HEK293 (cell line): ENCODE data around the gene PCBD2.
A peak's percentile ranks its signal among the peaks of the same experiment; 100 is the strongest.

Experiments
- FEZF1 ChIP-seq: fragments of 450-650 bp; formaldehyde crosslinking; IDR thresholded peaks from 2 replicates; pipeline ENCODE4 v1.5.1; 2016; ENCODE audit warnings: missing biosample characterization, missing genetic modification characterization
- HOXC10 ChIP-seq: sonication (generic); formaldehyde crosslinking; IDR thresholded peaks from 2 replicates; pipeline ENCODE4 v1.8.1; 2023; ENCODE audit warnings: mild to moderate bottlenecking, missing genetic modification reagents
- KLF8 ChIP-seq: fragments of 450-650 bp; formaldehyde crosslinking; IDR thresholded peaks from 2 replicates; pipeline ENCODE4 v1.5.1; 2016; ENCODE audit warnings: missing biosample characterization, missing genetic modification characterization
- KLF9 ChIP-seq: fragments of 450-650 bp; formaldehyde crosslinking; IDR thresholded peaks from 2 replicates; pipeline ENCODE4 v1.5.1; 2016; ENCODE audit warnings: missing biosample characterization, missing genetic modification characterization, low read depth
- MEIS1 ChIP-seq: sonication (generic); formaldehyde crosslinking; IDR thresholded peaks from 2 replicates; pipeline ENCODE4 v1.8.1; 2022; ENCODE audit warnings: missing genetic modification reagents, mild to moderate bottlenecking, borderline replicate concordance
- REPIN1 ChIP-seq: fragments of 450-650 bp; formaldehyde crosslinking; IDR thresholded peaks from 2 replicates; pipeline ENCODE4 v1.5.1; 2017; ENCODE audit warnings: missing biosample characterization, missing genetic modification characterization, low read depth
- ZNF146 ChIP-seq: fragments of 450-650 bp; formaldehyde crosslinking; IDR thresholded peaks from 2 replicates; pipeline ENCODE4 v1.5.1; 2016; ENCODE audit warnings: missing biosample characterization, missing genetic modification characterization
- ZNF239 ChIP-seq: fragments of 450-650 bp; formaldehyde crosslinking; IDR thresholded peaks from 2 replicates; pipeline ENCODE4 v1.5.1; 2016; ENCODE audit warnings: missing biosample characterization, missing genetic modification characterization
- ZNF544 ChIP-seq: fragments of 450-650 bp; formaldehyde crosslinking; IDR thresholded peaks from 2 replicates; pipeline ENCODE4 v1.5.0; 2017; ENCODE audit warnings: missing biosample characterization, missing genetic modification characterization
- ZNF548 ChIP-seq: fragments of 450-650 bp; formaldehyde crosslinking; IDR thresholded peaks from 2 replicates; pipeline ENCODE4 v1.5.1; 2016; ENCODE audit warnings: missing biosample characterization, missing genetic modification characterization
- ZNF629 ChIP-seq: fragments of 450-650 bp; formaldehyde crosslinking; IDR thresholded peaks from 2 replicates; pipeline ENCODE4 v1.5.1; 2017; ENCODE audit warnings: missing biosample characterization, missing genetic modification characterization
- ZNF658 ChIP-seq: fragments of 450-650 bp; formaldehyde crosslinking; IDR thresholded peaks from 2 replicates; pipeline ENCODE4; 2016; ENCODE audit warnings: missing biosample characterization, missing genetic modification characterization
- ZNF664 ChIP-seq: fragments of 450-650 bp; formaldehyde crosslinking; IDR thresholded peaks from 2 replicates; pipeline ENCODE4 v1.5.1; 2016; ENCODE audit warnings: missing biosample characterization, missing genetic modification characterization
- ZNF707 ChIP-seq: fragments of 450-650 bp; formaldehyde crosslinking; IDR thresholded peaks from 2 replicates; pipeline ENCODE4 v1.5.1; 2016; ENCODE audit warnings: missing biosample characterization, missing genetic modification characterization
- ZNF776 ChIP-seq: fragments of 450-650 bp; formaldehyde crosslinking; IDR thresholded peaks from 2 replicates; pipeline ENCODE4 v1.5.0; 2017; ENCODE audit warnings: missing biosample characterization, missing genetic modification characterization, borderline replicate concordance
- ZNF785 ChIP-seq: fragments of 450-650 bp; formaldehyde crosslinking; IDR thresholded peaks from 2 replicates; pipeline ENCODE4 v1.5.1; 2016; ENCODE audit warnings: missing biosample characterization, missing genetic modification characterization
- ZNF792 ChIP-seq: fragments of 450-650 bp; formaldehyde crosslinking; IDR thresholded peaks from 2 replicates; pipeline ENCODE4 v1.5.1; 2016; ENCODE audit warnings: missing biosample characterization, missing genetic modification characterization
- ZNF837 ChIP-seq: fragments of 450-650 bp; formaldehyde crosslinking; IDR thresholded peaks from 2 replicates; pipeline ENCODE4 v1.5.1; 2016; ENCODE audit warnings: missing biosample characterization, missing genetic modification characterization
- ZNF843 ChIP-seq: fragments of 450-650 bp; formaldehyde crosslinking; IDR thresholded peaks from 2 replicates; pipeline ENCODE4 v1.5.1; 2016; ENCODE audit warnings: missing biosample characterization, missing genetic modification characterization
- ZSCAN16 ChIP-seq: fragments of 450-650 bp; formaldehyde crosslinking; IDR thresholded peaks from 2 replicates; pipeline ENCODE4 v1.5.1; 2016; ENCODE audit warnings: missing biosample characterization, missing genetic modification characterization
- TF ChIP-seq, protein P1 (sequence below): fragments of 450-650 bp; formaldehyde crosslinking; IDR thresholded peaks from 2 replicates; pipeline ENCODE4 v1.5.1; 2017; ENCODE audit warnings: missing biosample characterization, missing genetic modification characterization
- TF ChIP-seq, protein P2 (sequence below): fragments of 450-650 bp; formaldehyde crosslinking; IDR thresholded peaks from 2 replicates; pipeline ENCODE4 v1.5.1; 2016; ENCODE audit warnings: missing biosample characterization, missing genetic modification characterization
- TF ChIP-seq, protein P3 (sequence below): fragments of 450-650 bp; IDR thresholded peaks from 2 replicates; pipeline ENCODE4 v1.5.1; 2018; ENCODE audit warnings: missing biosample characterization, mild to moderate bottlenecking, missing genetic modification characterization
- TF ChIP-seq, protein P4 (sequence below): fragments of 450-650 bp; formaldehyde crosslinking; conservative IDR thresholded peaks from 2 replicates; pipeline ENCODE4 v1.5.1; 2016; ENCODE audit warnings: low read depth, missing biosample characterization, missing genetic modification characterization
- TF ChIP-seq, protein P5 (sequence below): fragments of 450-650 bp; formaldehyde crosslinking; conservative IDR thresholded peaks from 2 replicates; pipeline ENCODE4 v1.5.1; 2016; ENCODE audit warnings: low read depth, missing biosample characterization, missing genetic modification characterization
- TF ChIP-seq, protein P6 (sequence below): sonication (generic); formaldehyde crosslinking; IDR thresholded peaks from 2 replicates; pipeline ENCODE4 v1.8.1; 2022; ENCODE audit warnings: mild to moderate bottlenecking, moderate library complexity, missing genetic modification reagents

The PCBD2 gene

DNA sequence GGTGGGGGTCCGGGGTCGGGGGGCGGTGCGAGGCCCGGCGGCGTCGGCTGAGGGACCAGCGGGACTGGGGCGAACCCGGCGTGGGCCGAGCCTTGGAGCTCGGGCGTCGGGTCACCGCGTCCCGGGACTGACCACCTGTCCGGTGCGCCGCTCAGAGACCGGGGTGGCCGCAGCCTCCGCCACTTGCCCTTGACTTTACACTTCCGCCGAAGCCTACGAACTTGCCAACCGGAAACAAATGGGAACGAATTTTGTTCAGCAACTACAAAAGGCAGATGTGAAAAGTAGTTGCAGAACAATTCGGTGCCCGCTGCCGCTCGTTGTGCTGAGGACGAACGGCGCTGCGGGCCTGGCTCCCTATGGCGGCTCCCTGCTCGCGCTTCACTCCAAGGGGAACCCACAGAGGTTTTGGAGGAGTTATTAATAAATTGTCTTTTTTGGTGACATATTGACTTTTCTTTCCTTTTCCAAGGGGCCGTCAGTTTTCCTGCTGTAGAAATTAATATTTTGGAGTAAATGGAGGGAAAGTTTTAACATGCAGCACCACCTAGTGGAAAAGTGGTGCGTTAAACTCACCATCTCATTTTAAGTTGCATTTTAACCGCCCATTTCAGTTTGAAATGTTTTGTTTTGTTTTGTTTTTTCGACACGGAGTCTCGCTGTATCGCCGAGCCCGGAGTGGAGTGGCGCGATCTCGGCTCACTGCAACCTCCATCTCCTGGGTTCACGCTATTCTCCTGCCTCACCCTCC is 490 bp downstream of the PCBD2 start (continued):
- TF ChIP-seq, protein P1, sequence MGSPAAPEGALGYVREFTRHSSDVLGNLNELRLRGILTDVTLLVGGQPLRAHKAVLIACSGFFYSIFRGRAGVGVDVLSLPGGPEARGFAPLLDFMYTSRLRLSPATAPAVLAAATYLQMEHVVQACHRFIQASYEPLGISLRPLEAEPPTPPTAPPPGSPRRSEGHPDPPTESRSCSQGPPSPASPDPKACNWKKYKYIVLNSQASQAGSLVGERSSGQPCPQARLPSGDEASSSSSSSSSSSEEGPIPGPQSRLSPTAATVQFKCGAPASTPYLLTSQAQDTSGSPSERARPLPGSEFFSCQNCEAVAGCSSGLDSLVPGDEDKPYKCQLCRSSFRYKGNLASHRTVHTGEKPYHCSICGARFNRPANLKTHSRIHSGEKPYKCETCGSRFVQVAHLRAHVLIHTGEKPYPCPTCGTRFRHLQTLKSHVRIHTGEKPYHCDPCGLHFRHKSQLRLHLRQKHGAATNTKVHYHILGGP (tag by site-specific recombination), result no peak
- TF ChIP-seq FEZF1 (tag by site-specific recombination), result no peak
- TF ChIP-seq ZNF707 (tag by site-specific recombination), result no peak
- no peak for TF ChIP-seq ZSCAN16
- TF ChIP-seq ZNF544, result no peak
- TF ChIP-seq ZNF146 (tag by site-specific recombination), result no peak
- no peak for TF ChIP-seq KLF9 (tag by site-specific recombination)
- TF ChIP-seq MEIS1 (CRISPR knock-in tag), result no peak
- TF ChIP-seq, protein P2, sequence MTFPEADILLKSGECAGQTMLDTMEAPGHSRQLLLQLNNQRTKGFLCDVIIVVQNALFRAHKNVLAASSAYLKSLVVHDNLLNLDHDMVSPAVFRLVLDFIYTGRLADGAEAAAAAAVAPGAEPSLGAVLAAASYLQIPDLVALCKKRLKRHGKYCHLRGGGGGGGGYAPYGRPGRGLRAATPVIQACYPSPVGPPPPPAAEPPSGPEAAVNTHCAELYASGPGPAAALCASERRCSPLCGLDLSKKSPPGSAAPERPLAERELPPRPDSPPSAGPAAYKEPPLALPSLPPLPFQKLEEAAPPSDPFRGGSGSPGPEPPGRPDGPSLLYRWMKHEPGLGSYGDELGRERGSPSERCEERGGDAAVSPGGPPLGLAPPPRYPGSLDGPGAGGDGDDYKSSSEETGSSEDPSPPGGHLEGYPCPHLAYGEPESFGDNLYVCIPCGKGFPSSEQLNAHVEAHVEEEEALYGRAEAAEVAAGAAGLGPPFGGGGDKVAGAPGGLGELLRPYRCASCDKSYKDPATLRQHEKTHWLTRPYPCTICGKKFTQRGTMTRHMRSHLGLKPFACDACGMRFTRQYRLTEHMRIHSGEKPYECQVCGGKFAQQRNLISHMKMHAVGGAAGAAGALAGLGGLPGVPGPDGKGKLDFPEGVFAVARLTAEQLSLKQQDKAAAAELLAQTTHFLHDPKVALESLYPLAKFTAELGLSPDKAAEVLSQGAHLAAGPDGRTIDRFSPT (tag by site-specific recombination), result no peak
- TF ChIP-seq ZNF843 (tag by site-specific recombination), result no peak
- TF ChIP-seq, protein P3, sequence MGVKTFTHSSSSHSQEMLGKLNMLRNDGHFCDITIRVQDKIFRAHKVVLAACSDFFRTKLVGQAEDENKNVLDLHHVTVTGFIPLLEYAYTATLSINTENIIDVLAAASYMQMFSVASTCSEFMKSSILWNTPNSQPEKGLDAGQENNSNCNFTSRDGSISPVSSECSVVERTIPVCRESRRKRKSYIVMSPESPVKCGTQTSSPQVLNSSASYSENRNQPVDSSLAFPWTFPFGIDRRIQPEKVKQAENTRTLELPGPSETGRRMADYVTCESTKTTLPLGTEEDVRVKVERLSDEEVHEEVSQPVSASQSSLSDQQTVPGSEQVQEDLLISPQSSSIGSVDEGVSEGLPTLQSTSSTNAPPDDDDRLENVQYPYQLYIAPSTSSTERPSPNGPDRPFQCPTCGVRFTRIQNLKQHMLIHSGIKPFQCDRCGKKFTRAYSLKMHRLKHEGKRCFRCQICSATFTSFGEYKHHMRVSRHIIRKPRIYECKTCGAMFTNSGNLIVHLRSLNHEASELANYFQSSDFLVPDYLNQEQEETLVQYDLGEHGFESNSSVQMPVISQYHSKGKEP, result peak; percentile 53; the same call in 1 of the 2 replicates
- TF ChIP-seq ZNF629 (tag by site-specific recombination), result peak; percentile 53
- no peak for TF ChIP-seq ZNF548 (tag by site-specific recombination)
- peak; percentile 81 for TF ChIP-seq ZNF664 (tag by site-specific recombination)
- TF ChIP-seq KLF8 (tag by site-specific recombination), result peak; percentile 62; the same call in 1 of the 2 replicates
- no peak for TF ChIP-seq ZNF239
- TF ChIP-seq REPIN1 (tag by site-specific recombination), result no peak
- TF ChIP-seq ZNF658, result no peak
- TF ChIP-seq, protein P4, sequence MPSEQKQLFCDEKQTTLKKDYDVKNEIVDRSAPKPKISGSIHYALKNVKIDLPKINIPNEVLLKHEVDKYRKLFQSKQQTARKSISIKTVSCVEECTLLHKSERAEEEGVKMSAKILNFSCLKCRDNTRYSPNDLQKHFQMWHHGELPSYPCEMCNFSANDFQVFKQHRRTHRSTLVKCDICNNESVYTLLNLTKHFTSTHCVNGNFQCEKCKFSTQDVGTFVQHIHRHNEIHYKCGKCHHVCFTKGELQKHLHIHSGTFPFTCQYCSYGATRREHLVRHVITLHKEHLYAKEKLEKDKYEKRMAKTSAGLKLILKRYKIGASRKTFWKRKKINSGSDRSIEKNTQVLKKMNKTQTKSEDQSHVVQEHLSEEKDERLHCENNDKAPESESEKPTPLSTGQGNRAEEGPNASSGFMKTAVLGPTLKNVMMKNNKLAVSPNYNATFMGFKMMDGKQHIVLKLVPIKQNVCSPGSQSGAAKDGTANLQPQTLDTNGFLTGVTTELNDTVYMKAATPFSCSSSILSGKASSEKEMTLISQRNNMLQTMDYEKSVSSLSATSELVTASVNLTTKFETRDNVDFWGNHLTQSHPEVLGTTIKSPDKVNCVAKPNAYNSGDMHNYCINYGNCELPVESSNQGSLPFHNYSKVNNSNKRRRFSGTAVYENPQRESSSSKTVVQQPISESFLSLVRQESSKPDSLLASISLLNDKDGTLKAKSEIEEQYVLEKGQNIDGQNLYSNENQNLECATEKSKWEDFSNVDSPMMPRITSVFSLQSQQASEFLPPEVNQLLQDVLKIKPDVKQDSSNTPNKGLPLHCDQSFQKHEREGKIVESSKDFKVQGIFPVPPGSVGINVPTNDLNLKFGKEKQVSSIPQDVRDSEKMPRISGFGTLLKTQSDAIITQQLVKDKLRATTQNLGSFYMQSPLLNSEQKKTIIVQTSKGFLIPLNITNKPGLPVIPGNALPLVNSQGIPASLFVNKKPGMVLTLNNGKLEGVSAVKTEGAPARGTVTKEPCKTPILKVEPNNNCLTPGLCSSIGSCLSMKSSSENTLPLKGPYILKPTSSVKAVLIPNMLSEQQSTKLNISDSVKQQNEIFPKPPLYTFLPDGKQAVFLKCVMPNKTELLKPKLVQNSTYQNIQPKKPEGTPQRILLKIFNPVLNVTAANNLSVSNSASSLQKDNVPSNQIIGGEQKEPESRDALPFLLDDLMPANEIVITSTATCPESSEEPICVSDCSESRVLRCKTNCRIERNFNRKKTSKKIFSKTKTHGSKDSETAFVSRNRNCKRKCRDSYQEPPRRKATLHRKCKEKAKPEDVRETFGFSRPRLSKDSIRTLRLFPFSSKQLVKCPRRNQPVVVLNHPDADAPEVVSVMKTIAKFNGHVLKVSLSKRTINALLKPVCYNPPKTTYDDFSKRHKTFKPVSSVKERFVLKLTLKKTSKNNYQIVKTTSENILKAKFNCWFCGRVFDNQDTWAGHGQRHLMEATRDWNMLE (tag by site-specific recombination), result no peak
- TF ChIP-seq ZNF837, result no peak
- TF ChIP-seq, protein P5, sequence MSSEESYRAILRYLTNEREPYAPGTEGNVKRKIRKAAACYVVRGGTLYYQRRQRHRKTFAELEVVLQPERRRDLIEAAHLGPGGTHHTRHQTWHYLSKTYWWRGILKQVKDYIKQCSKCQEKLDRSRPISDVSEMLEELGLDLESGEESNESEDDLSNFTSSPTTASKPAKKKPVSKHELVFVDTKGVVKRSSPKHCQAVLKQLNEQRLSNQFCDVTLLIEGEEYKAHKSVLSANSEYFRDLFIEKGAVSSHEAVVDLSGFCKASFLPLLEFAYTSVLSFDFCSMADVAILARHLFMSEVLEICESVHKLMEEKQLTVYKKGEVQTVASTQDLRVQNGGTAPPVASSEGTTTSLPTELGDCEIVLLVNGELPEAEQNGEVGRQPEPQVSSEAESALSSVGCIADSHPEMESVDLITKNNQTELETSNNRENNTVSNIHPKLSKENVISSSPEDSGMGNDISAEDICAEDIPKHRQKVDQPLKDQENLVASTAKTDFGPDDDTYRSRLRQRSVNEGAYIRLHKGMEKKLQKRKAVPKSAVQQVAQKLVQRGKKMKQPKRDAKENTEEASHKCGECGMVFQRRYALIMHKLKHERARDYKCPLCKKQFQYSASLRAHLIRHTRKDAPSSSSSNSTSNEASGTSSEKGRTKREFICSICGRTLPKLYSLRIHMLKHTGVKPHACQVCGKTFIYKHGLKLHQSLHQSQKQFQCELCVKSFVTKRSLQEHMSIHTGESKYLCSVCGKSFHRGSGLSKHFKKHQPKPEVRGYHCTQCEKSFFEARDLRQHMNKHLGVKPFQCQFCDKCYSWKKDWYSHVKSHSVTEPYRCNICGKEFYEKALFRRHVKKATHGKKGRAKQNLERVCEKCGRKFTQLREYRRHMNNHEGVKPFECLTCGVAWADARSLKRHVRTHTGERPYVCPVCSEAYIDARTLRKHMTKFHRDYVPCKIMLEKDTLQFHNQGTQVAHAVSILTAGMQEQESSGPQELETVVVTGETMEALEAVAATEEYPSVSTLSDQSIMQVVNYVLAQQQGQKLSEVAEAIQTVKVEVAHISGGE (tag by site-specific recombination), result peak; percentile 78
- no peak; the same call in 1 of the 2 replicates for TF ChIP-seq ZNF785 (tag by site-specific recombination)
- TF ChIP-seq ZNF776 (tag by site-specific recombination), result no peak
- no peak for TF ChIP-seq ZNF792
- TF ChIP-seq, protein P6, sequence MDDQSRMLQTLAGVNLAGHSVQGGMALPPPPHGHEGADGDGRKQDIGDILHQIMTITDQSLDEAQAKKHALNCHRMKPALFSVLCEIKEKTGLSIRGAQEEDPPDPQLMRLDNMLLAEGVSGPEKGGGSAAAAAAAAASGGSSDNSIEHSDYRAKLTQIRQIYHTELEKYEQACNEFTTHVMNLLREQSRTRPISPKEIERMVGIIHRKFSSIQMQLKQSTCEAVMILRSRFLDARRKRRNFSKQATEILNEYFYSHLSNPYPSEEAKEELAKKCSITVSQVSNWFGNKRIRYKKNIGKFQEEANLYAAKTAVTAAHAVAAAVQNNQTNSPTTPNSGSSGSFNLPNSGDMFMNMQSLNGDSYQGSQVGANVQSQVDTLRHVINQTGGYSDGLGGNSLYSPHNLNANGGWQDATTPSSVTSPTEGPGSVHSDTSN, result no peak
- TF ChIP-seq HOXC10 (CRISPR knock-in tag), result no peak
